ENCODE results near the gene UBE2H.

- TF ChIP-seq, protein P1, sequence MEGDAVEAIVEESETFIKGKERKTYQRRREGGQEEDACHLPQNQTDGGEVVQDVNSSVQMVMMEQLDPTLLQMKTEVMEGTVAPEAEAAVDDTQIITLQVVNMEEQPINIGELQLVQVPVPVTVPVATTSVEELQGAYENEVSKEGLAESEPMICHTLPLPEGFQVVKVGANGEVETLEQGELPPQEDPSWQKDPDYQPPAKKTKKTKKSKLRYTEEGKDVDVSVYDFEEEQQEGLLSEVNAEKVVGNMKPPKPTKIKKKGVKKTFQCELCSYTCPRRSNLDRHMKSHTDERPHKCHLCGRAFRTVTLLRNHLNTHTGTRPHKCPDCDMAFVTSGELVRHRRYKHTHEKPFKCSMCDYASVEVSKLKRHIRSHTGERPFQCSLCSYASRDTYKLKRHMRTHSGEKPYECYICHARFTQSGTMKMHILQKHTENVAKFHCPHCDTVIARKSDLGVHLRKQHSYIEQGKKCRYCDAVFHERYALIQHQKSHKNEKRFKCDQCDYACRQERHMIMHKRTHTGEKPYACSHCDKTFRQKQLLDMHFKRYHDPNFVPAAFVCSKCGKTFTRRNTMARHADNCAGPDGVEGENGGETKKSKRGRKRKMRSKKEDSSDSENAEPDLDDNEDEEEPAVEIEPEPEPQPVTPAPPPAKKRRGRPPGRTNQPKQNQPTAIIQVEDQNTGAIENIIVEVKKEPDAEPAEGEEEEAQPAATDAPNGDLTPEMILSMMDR (conservative IDR thresholded peaks at IDR 0.05; ENCODE audit: low read length) = no peak
- TF ChIP-seq EZH2phosphoT487 (IDR thresholded peaks at IDR 0.05; ENCODE audit: borderline replicate concordance) = no peak
Observed at GRCh38 chr7:129948338-129948737, 4.4 kb downstream of the UBE2H start.

Data from Loucy (cell line).